ENCODE results near the gene MYO1H.

DNA sequence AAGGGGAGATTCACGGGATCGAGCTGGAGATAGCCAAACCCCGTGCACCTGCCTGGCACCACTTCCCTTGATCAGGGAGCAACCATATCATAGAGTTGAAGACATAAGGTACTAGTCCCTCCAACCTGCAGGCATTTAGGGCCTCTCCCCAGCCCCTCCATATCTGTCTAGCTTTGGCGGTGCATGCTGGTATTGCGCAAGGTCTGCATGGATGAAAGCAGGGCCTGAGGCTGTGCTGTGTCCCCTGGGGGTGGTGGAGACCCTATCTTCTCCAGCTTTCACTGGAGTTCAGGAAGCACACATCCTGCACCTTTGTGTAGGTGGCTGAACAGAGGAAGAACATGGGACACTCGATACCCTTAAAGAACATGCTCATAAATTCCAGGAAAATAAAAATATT lies 82.5 kb downstream of the MYO1H start:
- TF ChIP-seq, protein P1, sequence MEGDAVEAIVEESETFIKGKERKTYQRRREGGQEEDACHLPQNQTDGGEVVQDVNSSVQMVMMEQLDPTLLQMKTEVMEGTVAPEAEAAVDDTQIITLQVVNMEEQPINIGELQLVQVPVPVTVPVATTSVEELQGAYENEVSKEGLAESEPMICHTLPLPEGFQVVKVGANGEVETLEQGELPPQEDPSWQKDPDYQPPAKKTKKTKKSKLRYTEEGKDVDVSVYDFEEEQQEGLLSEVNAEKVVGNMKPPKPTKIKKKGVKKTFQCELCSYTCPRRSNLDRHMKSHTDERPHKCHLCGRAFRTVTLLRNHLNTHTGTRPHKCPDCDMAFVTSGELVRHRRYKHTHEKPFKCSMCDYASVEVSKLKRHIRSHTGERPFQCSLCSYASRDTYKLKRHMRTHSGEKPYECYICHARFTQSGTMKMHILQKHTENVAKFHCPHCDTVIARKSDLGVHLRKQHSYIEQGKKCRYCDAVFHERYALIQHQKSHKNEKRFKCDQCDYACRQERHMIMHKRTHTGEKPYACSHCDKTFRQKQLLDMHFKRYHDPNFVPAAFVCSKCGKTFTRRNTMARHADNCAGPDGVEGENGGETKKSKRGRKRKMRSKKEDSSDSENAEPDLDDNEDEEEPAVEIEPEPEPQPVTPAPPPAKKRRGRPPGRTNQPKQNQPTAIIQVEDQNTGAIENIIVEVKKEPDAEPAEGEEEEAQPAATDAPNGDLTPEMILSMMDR (IDR thresholded peaks at IDR 0.05) = no peak
- no peak for TF ChIP-seq EZH2 (IDR thresholded peaks at IDR 0.05)

Measured in neural progenitor cell (in vitro differentiated cells).